ENCODE results near the gene FBXO11. TPM values are rescaled to one million over a fixed set of nuclear protein-coding genes. Genes with fewer than 3 reads are reported as not detected.

FBXO11 gene
- total RNA-seq, 4 donors from 2014 or later: 19.8 to 80.6 (median 49.8) TPM

DNA sequence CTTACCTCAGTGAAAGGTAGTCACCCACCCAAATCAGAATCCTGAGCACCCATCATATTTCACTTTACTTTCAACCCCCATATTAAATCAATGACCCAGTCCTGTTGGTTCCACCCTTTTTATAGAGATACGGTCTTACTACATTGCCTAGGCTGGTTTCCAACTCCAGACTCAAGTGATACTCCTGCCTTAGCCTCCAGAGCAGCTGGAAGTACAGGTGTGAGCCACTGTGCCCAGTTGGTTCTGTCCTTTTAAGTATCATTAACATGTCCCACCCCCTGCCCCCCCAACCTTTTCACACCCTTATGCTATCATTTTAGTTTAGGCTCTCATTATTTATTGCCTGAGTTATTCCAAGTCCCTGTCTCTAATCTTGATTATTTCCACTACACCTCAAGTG, 94.6 kb downstream of the FBXO11 start:
- in situ Hi-C loops (cut with MboI; ENCODE audit: low pct_ligation_motif_present in 1 of 4, low pct_unique_long_range_greater_than_20kb in 1 of 4, low sequenced_read_pairs in 3 of 4): no loop called here
- Histone ChIP-seq H3K27me3 (no peaks in the 10 kb centered on the region), H3K4me1 (no peaks in the 10 kb centered on the region), H3K4me3 (no peak overlapping the region), H3K9me3 (no peaks in the 10 kb centered on the region), H3K36me3 (peaks cover 0 to 53% (median 16%) of the 10 kb centered on the region in 4 donors), H3K27ac (no peak overlapping the region)
- 60 to 84% methylated on average over 1 of the region's 1 CpG for WGBS, 2 donors (ENCODE audit: low coverage in 1 of 2)
- intact Hi-C loops (cut with DNase I; ENCODE audit: low total_unique reads): no loop called here
- DNase-seq: no peak
- no peak for TF ChIP-seq EP300 (IDR thresholded peaks at IDR 0.05; ENCODE audit: low read depth)
- no peak for TF ChIP-seq POLR2A (IDR thresholded peaks at IDR 0.05)
- no peak for TF ChIP-seq POLR2AphosphoS5 (IDR thresholded peaks at IDR 0.05)
- TF ChIP-seq, protein P1, sequence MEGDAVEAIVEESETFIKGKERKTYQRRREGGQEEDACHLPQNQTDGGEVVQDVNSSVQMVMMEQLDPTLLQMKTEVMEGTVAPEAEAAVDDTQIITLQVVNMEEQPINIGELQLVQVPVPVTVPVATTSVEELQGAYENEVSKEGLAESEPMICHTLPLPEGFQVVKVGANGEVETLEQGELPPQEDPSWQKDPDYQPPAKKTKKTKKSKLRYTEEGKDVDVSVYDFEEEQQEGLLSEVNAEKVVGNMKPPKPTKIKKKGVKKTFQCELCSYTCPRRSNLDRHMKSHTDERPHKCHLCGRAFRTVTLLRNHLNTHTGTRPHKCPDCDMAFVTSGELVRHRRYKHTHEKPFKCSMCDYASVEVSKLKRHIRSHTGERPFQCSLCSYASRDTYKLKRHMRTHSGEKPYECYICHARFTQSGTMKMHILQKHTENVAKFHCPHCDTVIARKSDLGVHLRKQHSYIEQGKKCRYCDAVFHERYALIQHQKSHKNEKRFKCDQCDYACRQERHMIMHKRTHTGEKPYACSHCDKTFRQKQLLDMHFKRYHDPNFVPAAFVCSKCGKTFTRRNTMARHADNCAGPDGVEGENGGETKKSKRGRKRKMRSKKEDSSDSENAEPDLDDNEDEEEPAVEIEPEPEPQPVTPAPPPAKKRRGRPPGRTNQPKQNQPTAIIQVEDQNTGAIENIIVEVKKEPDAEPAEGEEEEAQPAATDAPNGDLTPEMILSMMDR (IDR thresholded peaks at IDR 0.05): no peak

DNA sequence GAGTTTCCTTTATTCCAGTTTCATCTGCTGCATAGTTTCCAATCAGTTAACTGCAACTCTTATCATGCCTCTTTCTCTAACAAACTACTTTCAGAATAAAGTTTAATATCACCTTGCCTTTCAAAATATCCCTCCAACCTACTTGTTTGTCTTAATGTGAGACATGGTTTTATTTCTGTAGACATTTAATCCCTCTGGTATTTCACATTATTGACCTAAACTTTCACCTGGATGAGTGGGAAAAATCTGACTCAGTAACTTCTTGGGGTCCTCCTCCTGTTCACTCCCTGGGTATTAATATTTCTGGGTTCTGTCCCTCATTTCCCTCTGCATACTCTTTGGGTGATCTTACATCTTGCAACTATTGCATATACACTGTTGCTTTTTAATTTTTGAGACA, 95.4 kb downstream of the FBXO11 start:
- intact Hi-C loops (cut with DNase I; ENCODE audit: low total_unique reads) (no loop called here), in situ Hi-C loops (cut with MboI; ENCODE audit: low pct_ligation_motif_present in 1 of 4, low pct_unique_long_range_greater_than_20kb in 1 of 4, low sequenced_read_pairs in 3 of 4) (no loop called here)
- DNase-seq: no peak
- no peaks in the 10 kb centered on the region for H3K27me3 ChIP-seq
- H3K27ac ChIP-seq: no peak overlapping the region
- H3K9me3 ChIP-seq: no peaks in the 10 kb centered on the region
- TF ChIP-seq POLR2AphosphoS5 (IDR thresholded peaks at IDR 0.05) (no peak), POLR2A (IDR thresholded peaks at IDR 0.05) (no peak), EP300 (IDR thresholded peaks at IDR 0.05; ENCODE audit: low read depth) (no peak)
- TF ChIP-seq, protein P1 (IDR thresholded peaks at IDR 0.05): no peak
- H3K36me3 ChIP-seq: peaks cover 0 to 55% (median 15%) of the 10 kb centered on the region in 4 donors
- H3K4me1 ChIP-seq: no peaks in the 10 kb centered on the region
- no peak overlapping the region for H3K4me3 ChIP-seq

DNA sequence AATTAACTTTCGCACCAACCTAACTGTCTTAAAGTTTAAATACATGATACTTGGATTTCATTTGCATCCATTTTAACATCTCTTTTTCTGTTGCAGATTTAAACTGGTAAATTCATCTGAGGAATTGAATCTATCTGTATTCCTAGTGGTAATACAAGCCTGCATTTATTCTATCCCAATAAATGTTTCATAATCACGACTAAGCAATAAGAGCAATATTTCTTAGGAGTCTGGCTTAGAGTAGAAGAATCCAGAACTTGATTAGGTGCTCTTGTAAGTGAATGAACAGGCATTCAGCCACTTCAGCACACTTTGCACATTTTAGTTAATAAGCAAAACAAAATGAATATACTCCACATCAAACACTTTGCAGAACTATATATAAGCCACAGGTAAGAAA, 96.4 kb downstream of the FBXO11 start:
- TF ChIP-seq POLR2AphosphoS5 (IDR thresholded peaks at IDR 0.05): no peak
- H3K9me3 ChIP-seq: no peaks in the 10 kb centered on the region
- H3K4me1 ChIP-seq: no peaks in the 10 kb centered on the region
- peaks cover 0 to 61% (median 17%) of the 10 kb centered on the region in 4 donors for H3K36me3 ChIP-seq
- 89% methylated on average over 2 of the region's 2 CpGs for WGBS, 2 donors (ENCODE audit: low coverage in 1 of 2)
- H3K4me3 ChIP-seq: no peak overlapping the region
- DNase-seq: no peak
- H3K27me3 ChIP-seq: no peaks in the 10 kb centered on the region
- in situ Hi-C loops (cut with MboI; ENCODE audit: low pct_ligation_motif_present in 1 of 4, low pct_unique_long_range_greater_than_20kb in 1 of 4, low sequenced_read_pairs in 3 of 4) (no loop called here), intact Hi-C loops (cut with DNase I; ENCODE audit: low total_unique reads) (no loop called here)
- no peak overlapping the region for H3K27ac ChIP-seq

DNA sequence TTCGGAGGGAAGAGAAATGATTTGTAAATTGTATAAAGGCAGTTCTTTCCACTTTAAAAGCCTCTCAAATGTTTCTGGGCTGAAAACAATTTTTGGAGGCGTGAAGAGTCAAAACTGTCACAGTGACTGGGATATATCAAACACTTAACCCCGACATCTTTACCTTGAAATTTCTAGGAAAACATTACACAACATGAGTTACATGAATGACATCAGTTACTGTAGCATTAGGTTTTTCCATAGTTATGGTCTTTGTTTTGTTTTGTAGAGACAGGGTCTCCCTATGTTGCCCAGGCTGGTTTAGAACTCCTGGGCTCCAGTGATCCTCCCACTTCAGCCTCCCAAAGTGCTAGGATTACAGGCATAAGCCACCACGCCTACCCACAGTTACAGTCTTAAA, 97.7 kb downstream of the FBXO11 start:
- no peaks in the 10 kb centered on the region for H3K27me3 ChIP-seq
- in situ Hi-C loops (cut with MboI; ENCODE audit: low pct_ligation_motif_present in 1 of 4, low pct_unique_long_range_greater_than_20kb in 1 of 4, low sequenced_read_pairs in 3 of 4) (no loop called here), intact Hi-C loops (cut with DNase I; ENCODE audit: low total_unique reads) (no loop called here)
- H3K4me3 ChIP-seq: no peak overlapping the region
- H3K4me1 ChIP-seq: no peaks in the 10 kb centered on the region
- 76 to 85% methylated on average over 4 of the region's 4 CpGs for WGBS, 2 donors (ENCODE audit: low coverage in 1 of 2)
- H3K36me3 ChIP-seq: peaks cover 0 to 74% (median 24%) of the 10 kb centered on the region in 4 donors
- no peak for DNase-seq
- TF ChIP-seq POLR2AphosphoS5 (IDR thresholded peaks at IDR 0.05) (no peak), POLR2A (IDR thresholded peaks at IDR 0.05) (no peak), EP300 (IDR thresholded peaks at IDR 0.05; ENCODE audit: low read depth) (no peak)
- TF ChIP-seq, protein P1 (IDR thresholded peaks at IDR 0.05): no peak
- no peaks in the 10 kb centered on the region for H3K9me3 ChIP-seq
- H3K27ac ChIP-seq: no peak overlapping the region

DNA sequence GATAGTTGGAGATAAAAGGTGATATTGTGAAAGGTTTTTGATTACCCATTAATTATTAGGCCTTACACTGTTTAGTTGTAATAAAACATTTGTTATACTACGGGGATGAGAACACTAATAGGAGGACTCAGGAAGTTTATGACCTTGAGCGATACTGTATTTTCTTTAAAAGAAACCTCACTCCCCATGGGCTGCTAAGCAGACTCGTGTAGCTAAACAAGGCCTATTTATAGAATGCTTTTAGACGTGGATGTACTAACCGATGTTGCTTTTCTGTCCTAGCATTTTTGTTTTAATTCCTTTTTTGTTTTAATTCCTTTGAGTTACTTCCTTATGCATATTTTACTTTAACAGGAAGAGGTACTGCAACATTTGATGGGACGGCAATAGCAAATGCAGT, 100.4 kb downstream of the FBXO11 start:
- DNase-seq: no peak
- no peak overlapping the region for H3K27ac ChIP-seq
- H3K4me1 ChIP-seq: no peaks in the 10 kb centered on the region
- H3K36me3 ChIP-seq: peaks cover 4 to 87% (median 32%) of the 10 kb centered on the region in 4 donors
- H3K9me3 ChIP-seq: no peaks in the 10 kb centered on the region
- in situ Hi-C loops (cut with MboI; ENCODE audit: low pct_ligation_motif_present in 1 of 4, low pct_unique_long_range_greater_than_20kb in 1 of 4, low sequenced_read_pairs in 3 of 4) (no loop called here), intact Hi-C loops (cut with DNase I; ENCODE audit: low total_unique reads) (no loop called here)
- 63 to 67% methylated on average over 6 of the region's 6 CpGs for WGBS, 2 donors (ENCODE audit: low coverage in 1 of 2)
- TF ChIP-seq, protein P1 (IDR thresholded peaks at IDR 0.05): no peak
- no peak for TF ChIP-seq EP300 (IDR thresholded peaks at IDR 0.05; ENCODE audit: low read depth)
- no peak for TF ChIP-seq POLR2AphosphoS5 (IDR thresholded peaks at IDR 0.05)
- TF ChIP-seq POLR2A (IDR thresholded peaks at IDR 0.05): no peak
- no peaks in the 10 kb centered on the region for H3K27me3 ChIP-seq
- no peak overlapping the region for H3K4me3 ChIP-seq

Measured in transverse colon (tissue), 4 donors.